GM12873 (cell line): Measurements from ENCODE around the gene MRPL48.

ENCODE experiments used
- CTCF ChIP-seq: IDR thresholded peaks from 2 replicates; pipeline ENCODE4 v1.5.1; 2012; ENCODE audit warnings: low read depth, mild to moderate bottlenecking, moderate library complexity, low read length, control low read depth; ENCODE audit not compliant: insufficient read depth; ENCODE audit errors: missing control alignments

MRPL48 gene

GRCh38 chr11:73852049-73852448 lies 64.4 kb downstream of the MRPL48 start:
- TF ChIP-seq CTCF, result no peak

- TF ChIP-seq CTCF, result no peak
Measured at GRCh38 chr11:73854680-73855079, 67.0 kb downstream of the MRPL48 start.

- TF ChIP-seq CTCF, result no peak
Measured at GRCh38 chr11:73856031-73856567, 68.4 kb downstream of the MRPL48 start.

- no peak for TF ChIP-seq CTCF
Measured at GRCh38 chr11:73859671-73860070, 72.0 kb downstream of the MRPL48 start.

GRCh38 chr11:73860202-73860601 lies 72.5 kb downstream of the MRPL48 start:
- no peak for TF ChIP-seq CTCF

- no peak for TF ChIP-seq CTCF
Measured at GRCh38 chr11:73862986-73863385, 75.3 kb downstream of the MRPL48 start.

GRCh38 chr11:73866095-73866579 lies 78.5 kb downstream of the MRPL48 start:
- no peak for TF ChIP-seq CTCF
